Activated T-cell treated with anti-CD3 and anti-CD28 coated beads, Interleukin-2, amount 50 U/mL, for 4 hours (primary cell): ENCODE results near the gene AGPAT3. TPM values are rescaled to one million over a fixed set of nuclear protein-coding genes. Genes with fewer than 3 reads are reported as not detected.
A peak's percentile ranks its signal among the peaks of the same experiment; 100 is the strongest.

Experiments
- ATAC-seq, 2 donors: fragments of 200-7000 bp; cut with Tn5 transposase; one replicate each; pipeline ENCODE4 v1.10.0; 2021
- DNase-seq: peaks from one replicate; pipeline ENCODE4 v3.0.0-alpha.2; 2020
- H3K27me3 Mint-ChIP-seq: one replicate; pipeline ENCODE4 v1.8.0; 2021; ENCODE audit warnings: low read depth, mixed read lengths
- H3K36me3 Mint-ChIP-seq: one replicate; pipeline ENCODE4 v1.8.0; 2022; ENCODE audit warnings: mixed read lengths; ENCODE audit not compliant: insufficient read depth
- H3K4me1 Mint-ChIP-seq: one replicate; pipeline ENCODE4 v1.8.0; 2021; ENCODE audit warnings: low read depth, mixed read lengths
- H3K4me3 Mint-ChIP-seq: one replicate; pipeline ENCODE4 v1.8.0; 2021; ENCODE audit warnings: mild to moderate bottlenecking, moderate library complexity, mixed read lengths
- H3K9me3 Mint-ChIP-seq: one replicate; pipeline ENCODE4 v1.8.0; 2021; ENCODE audit warnings: mixed read lengths
- total RNA-seq, 3 donors: library from RNA; stranded (reverse); gene quantifications; one replicate each; pipeline ENCODE4 v1.2.1, GENCODE V29; 2021

Gene AGPAT3
- total RNA-seq, 3 donors from 2014 or later, result 97.4 to 122 (median 117) TPM

DNA sequence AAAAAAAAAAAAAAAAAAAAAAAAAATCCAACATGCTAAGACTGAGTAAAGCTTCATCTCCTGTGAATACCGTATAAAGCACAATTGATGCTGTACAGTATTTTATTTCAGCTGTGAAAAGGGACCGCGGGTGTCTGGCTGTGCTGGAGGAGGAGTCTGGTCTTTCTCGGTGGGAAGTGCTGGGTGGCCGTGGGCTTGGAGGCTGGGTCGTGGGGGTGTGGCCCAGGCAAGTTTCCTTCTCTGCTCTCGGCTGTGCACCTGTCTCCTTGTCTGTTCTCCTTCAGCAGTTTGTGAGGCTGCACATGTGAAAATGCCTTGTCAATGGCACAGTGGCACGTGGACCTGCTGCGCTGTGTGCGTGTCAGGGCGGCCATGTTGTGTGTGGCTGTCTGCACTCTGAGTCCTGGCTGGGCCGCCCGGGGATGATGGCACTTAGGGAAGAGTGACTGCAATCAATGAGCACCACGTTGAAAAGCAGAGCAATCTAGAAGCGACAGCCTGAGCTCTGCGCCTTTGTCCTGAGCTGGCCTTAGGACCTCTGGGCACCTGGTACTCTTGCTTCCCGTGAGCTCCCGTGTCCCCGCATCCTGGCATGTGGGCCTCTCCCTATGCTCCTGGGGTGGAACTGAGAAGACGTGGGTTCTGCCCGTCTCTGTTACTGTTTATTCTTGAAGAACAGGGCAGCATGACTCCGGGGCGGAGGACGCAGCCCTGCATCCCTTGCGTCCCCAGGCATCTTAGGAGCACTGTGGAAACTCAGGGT is 14.5 kb downstream of the AGPAT3 start:
- DNase-seq, result no peak
- ATAC-seq, result no peak
- Mint-ChIP-seq H3K4me1 (peaks cover 58% of the 10 kb centered on the region), H3K27me3 (no peaks in the 10 kb centered on the region), H3K9me3 (no peaks in the 10 kb centered on the region), H3K4me3 (no peak overlapping the region), H3K36me3 (peaks cover 25% of the 10 kb centered on the region)

DNA sequence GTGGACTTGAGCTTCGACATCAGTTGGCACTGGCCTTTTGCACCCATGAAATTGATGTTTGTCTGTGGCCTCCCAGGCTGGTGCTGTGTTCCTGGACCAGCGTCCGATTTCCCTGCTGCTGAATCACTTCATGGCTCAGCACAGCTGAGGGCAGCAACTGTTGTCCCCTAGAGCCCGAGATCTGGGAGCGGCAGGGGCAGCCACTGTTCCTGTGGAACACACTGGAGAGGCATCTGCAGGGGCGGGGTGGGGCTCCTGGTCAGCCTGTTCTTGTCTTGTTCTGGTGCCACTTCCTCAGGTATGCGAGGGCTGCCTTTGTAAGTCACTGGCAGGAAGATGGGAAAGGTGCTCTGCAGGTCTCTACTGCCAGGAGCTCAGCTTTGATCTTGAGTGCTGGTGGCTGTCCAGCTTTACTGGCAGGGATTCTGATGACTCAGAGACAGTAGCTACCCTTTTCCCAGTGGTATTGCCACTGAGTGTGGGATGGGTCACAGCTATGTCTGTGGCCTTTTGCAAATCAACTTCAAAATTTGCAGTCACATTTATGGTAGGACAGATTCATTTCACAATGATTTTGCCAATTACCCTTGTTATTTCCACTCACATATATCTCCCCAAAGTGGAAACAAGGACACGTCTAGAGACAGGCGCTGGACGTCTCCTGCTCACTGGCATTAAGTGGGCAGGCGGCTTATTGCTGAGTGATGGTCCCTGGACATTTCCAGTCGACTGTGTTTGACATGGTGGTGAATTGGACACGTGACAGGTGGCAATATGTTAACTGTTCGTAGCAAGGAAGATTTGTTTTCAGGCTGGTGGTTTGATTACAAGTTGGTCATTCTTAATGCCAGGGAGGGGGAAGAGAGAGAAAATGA is 15.3 kb downstream of the AGPAT3 start:
- Mint-ChIP-seq H3K4me3 (no peak overlapping the region), H3K9me3 (no peaks in the 10 kb centered on the region), H3K36me3 (peaks cover 21% of the 10 kb centered on the region), H3K4me1 (peaks cover 60% of the 10 kb centered on the region), H3K27me3 (no peaks in the 10 kb centered on the region)
- DNase-seq (no peak), ATAC-seq (no peak)

DNA sequence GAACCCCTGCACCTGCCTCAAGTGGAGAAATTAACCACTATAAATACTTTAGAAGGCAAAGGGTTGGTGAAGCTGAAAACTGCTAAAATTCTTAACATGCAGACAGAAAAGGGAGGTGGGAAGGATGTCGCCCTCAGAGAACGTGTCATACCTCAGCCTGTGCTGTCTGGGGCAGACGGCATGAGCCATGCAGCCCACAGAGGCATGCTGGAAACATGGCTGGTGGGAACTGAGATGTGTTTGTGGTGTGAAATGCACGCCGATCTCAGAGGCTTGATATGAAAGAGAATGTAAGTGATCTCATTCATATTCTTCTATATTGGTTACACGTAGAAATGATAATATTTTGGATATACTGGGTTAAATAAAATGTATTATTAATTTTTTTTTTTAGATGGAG is 16.3 kb downstream of the AGPAT3 start:
- Mint-ChIP-seq H3K4me3 (no peak overlapping the region), H3K27me3 (no peaks in the 10 kb centered on the region)
- ATAC-seq, result peak; percentile 85

DNA sequence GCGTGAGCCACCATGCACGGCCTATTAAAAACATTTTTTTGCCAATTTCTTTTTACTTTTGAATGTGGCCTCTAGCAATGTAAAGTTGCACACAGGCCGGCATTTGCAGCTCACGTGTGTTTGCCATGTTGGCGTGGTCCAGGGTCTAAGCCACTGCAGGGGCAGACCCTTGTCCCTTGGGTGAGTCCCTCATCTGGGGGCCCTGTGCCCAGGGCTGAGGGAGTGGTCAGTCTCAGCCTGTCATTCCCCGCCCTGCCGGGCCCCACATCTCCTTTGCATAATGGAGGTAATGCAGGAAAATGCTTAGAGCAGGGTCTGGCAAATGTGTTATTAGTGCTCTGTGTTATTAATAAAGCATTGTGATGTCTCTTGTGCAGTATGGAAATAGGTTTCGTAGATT is 16.9 kb downstream of the AGPAT3 start:
- H3K4me1 Mint-ChIP-seq, result peaks cover 65% of the 10 kb centered on the region
- DNase-seq (no peak), ATAC-seq (no peak)
- no peaks in the 10 kb centered on the region for H3K27me3 Mint-ChIP-seq
- H3K9me3 Mint-ChIP-seq, result no peaks in the 10 kb centered on the region
- peaks cover 18% of the 10 kb centered on the region for H3K36me3 Mint-ChIP-seq
- no peak overlapping the region for H3K4me3 Mint-ChIP-seq

More for the DNA sequence above, 16.3 kb downstream of the AGPAT3 start:
- no peaks in the 10 kb centered on the region for H3K9me3 Mint-ChIP-seq
- peaks cover 60% of the 10 kb centered on the region for H3K4me1 Mint-ChIP-seq
- H3K36me3 Mint-ChIP-seq, result peaks cover 17% of the 10 kb centered on the region
- DNase-seq, result peak; percentile 20

DNA sequence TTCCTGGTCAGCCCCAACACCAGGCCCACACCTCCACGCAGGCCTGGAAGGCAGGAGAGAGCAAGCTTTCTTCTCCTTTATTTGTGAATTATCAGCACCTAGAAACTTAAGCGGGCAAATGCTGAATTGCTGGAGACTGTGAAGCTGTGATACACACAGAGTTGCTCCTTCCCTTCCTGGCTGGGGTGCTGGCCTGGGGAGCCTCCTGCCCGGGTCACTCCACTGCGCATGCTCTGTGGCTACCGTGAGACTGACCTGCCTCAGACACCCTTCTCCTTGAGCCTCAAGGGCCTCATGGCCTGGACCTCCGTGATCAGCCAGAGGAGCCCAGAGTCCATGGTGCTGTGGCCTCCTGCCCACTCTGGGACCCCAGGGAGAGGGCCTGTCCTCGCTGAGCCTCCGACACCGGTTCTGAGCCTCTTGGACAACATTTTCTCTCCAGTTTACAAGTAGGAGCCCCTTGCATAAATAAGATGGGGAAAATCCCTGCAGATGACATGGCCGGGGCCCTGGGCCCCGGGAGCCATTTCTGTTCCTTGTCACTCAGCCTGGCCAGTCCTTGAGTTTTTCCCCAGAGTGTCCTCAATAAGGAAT is 18.0 kb downstream of the AGPAT3 start:
- Mint-ChIP-seq H3K36me3 (peaks cover 16% of the 10 kb centered on the region), H3K4me3 (no peak overlapping the region), H3K9me3 (no peaks in the 10 kb centered on the region), H3K4me1 (peaks cover 68% of the 10 kb centered on the region), H3K27me3 (no peaks in the 10 kb centered on the region)
- DNase-seq (no peak), ATAC-seq (no peak)

DNA sequence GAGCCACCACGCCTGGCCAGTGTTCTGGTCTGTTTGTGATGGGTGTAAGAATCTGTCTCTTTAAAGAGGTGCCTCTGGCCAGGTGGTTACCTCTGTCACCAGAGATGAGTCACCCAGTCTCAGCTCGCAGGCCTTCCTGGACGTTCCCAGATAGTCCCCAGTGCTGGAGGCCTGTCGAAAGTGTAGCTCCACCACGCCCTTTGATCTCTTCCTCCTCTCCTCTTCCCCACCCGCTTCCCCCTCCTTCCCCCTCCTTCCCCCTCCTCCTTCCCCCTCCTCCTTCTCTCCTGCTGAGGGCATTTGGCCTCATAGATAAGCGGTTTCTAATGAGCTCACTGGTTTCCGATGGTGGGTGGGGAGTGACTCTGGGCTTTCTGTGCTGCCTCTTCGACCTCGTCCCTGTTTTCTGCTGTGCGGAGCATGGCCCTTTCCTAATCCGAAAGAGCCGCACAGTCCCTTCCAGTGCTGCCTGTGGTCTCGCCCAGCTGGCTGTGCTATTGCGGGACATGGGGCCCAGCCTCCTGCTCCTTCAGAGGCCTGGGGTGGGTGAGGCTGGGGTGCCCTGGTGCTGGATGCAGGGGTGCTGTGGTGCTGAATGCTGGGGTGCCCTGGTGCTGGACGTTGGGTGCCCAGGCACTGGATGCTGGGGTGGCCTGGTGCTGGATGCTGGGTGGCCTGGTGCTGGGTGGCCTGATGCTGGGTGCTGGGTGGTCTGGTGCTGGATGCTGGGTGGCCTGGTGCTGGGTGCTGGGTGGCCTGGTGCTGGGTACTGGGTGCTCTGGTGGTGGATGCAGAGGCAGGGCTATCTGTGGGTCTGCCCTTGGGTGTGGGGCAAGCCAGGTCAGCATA is 19.2 kb downstream of the AGPAT3 start:
- Mint-ChIP-seq H3K36me3 (peaks cover 11% of the 10 kb centered on the region), H3K4me3 (peak overlapping the region; percentile 31), H3K9me3 (no peaks in the 10 kb centered on the region), H3K27me3 (no peaks in the 10 kb centered on the region), H3K4me1 (peaks cover 68% of the 10 kb centered on the region)
- peak; percentile 45 to 65 for ATAC-seq
- DNase-seq, result no peak

DNA sequence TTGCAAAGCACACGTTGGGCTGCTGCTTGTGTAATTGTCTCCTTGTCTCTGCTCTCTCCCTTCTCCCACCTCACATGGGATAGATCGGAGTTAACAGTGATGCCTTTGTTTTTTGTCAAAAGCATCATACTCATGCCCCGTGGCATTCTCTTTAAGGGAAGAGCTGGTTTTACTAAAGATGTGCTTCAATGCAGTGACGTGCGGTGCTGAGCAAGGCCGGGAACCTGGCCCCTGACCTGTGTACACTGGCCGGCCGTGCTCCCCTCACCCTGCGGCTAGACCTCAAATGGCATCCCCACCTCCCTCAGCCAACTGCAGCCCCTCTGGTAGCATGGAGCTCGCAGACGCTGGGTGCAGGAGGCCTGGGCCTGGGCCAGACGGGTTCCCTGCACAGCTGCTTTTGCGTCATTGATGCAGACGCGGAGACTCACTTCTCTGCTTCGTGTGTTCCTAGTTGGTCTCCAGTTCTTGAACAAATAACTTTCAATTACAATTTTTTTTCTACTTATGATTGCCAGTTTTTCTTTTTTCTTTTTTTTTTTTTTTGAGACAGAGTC is 19.9 kb downstream of the AGPAT3 start:
- Mint-ChIP-seq H3K4me1 (peaks cover 68% of the 10 kb centered on the region), H3K27me3 (no peaks in the 10 kb centered on the region), H3K9me3 (no peaks in the 10 kb centered on the region), H3K36me3 (peaks cover 14% of the 10 kb centered on the region), H3K4me3 (no peak overlapping the region)
- ATAC-seq, result no peak
- DNase-seq, result no peak

DNA sequence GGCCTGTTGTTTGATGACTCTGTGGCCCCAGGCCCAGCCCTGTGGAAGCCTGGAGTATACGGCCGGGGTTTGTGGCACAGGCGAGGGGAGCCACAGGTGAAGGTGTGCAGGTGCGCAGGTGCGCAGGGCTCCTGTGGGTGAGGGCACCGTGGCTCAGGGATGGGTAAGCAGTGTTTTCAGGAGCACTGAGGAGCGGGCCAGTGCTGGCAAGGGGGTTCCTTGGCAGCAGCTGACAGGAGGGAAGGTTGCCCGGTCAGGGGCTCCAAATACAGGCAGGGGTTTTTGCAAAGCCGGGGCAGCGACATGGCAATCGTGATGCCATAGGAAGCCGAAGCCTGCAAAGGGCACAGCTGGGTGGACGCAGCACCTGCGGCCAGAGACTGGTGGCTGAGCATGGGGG is 20.7 kb downstream of the AGPAT3 start:
- Mint-ChIP-seq H3K4me1 (peaks cover 63% of the 10 kb centered on the region), H3K36me3 (peaks cover 15% of the 10 kb centered on the region), H3K9me3 (no peaks in the 10 kb centered on the region), H3K27me3 (no peaks in the 10 kb centered on the region), H3K4me3 (no peak overlapping the region)
- ATAC-seq, result no peak
- no peak for DNase-seq

DNA sequence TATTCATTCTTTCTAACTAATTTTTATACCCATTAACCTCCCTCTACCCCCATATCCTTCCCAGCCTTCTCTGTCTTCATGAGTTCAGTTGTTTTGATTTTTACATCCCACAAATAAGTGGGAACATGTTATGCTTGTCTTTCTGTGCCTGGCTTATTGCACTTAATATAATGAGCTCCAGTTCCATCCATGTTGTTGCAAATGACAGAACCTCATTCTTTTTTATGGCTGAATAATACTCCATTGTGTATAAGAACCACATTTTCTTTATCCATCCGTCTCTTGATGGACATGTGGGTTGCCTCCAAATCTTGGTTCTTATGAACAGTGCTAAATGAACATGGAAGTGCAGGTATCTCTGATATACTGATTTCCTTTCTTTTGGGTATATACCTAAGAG is 21.5 kb downstream of the AGPAT3 start:
- no peaks in the 10 kb centered on the region for H3K9me3 Mint-ChIP-seq
- ATAC-seq (no peak), DNase-seq (no peak)
- peaks cover 56% of the 10 kb centered on the region for H3K4me1 Mint-ChIP-seq
- no peak overlapping the region for H3K4me3 Mint-ChIP-seq
- no peaks in the 10 kb centered on the region for H3K27me3 Mint-ChIP-seq
- peaks cover 14% of the 10 kb centered on the region for H3K36me3 Mint-ChIP-seq

DNA sequence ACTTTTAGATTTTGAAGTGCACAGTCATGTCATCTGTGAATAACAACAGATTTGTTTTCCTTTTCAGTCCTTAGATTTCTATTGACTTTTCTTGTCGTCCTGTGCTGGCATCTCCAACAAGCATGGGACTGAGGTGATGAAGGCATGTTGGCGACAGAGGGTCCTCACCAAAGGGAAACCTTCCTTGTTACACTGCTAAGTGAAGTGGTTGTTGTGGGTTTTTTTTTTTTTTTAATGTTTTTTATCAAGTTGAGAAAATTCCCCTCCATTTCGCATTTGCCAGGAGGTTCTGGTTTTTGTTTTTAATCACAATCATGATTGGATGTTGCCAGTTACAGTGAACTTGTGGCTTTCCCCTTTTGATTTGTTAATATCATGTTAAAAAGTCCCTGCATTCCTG is 24.0 kb downstream of the AGPAT3 start:
- H3K27me3 Mint-ChIP-seq, result no peaks in the 10 kb centered on the region
- no peak overlapping the region for H3K4me3 Mint-ChIP-seq
- H3K4me1 Mint-ChIP-seq, result peaks cover 54% of the 10 kb centered on the region
- DNase-seq (no peak), ATAC-seq (no peak)
- no peaks in the 10 kb centered on the region for H3K9me3 Mint-ChIP-seq
- peaks cover 17% of the 10 kb centered on the region for H3K36me3 Mint-ChIP-seq

DNA sequence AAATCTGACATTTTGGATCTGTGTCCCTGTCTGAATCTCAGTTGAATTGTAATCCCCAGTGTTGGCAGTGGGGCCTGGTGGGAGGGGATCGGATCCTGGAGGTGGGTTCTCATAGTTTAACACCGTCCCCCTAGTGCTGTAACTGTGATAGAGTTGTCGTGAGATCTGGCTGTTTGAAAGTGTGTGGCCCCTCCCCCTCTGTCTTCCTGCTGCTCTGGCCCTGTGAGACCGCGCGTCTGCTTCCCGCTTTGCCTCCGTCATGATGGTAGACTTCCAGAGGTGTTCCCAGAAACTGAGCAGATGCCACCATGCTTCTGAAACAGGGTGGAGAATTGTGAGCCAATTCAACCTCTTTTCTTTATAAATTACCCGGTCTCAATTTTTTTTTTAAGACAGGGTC is 25.0 kb downstream of the AGPAT3 start:
- Mint-ChIP-seq H3K36me3 (peaks cover 17% of the 10 kb centered on the region), H3K9me3 (no peaks in the 10 kb centered on the region), H3K4me1 (peaks cover 55% of the 10 kb centered on the region), H3K27me3 (no peaks in the 10 kb centered on the region), H3K4me3 (no peak overlapping the region)
- DNase-seq (no peak), ATAC-seq (no peak)

DNA sequence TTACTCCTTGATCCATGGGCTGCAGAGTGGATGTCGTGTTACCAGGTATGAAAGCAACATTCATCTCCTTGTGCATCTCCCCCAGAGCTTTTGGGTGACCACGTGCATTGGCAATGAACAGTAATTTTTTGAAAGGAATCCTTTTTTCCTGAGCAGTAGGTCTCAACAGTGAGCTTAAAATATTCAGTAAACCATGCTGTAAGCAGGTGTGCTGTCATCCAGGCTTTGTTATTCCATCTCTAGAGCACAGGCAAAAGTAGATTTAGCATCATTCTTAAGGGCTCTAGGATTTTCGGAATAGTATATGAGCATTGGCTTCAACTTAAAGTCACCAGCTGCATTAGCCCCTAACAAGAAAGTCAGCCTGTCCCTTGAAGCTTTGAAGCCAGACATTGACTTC is 27.3 kb downstream of the AGPAT3 start:
- Mint-ChIP-seq H3K4me3 (no peak overlapping the region), H3K4me1 (peaks cover 51% of the 10 kb centered on the region), H3K36me3 (peaks cover 15% of the 10 kb centered on the region), H3K9me3 (no peaks in the 10 kb centered on the region), H3K27me3 (no peaks in the 10 kb centered on the region)
- ATAC-seq (no peak), DNase-seq (no peak)

DNA sequence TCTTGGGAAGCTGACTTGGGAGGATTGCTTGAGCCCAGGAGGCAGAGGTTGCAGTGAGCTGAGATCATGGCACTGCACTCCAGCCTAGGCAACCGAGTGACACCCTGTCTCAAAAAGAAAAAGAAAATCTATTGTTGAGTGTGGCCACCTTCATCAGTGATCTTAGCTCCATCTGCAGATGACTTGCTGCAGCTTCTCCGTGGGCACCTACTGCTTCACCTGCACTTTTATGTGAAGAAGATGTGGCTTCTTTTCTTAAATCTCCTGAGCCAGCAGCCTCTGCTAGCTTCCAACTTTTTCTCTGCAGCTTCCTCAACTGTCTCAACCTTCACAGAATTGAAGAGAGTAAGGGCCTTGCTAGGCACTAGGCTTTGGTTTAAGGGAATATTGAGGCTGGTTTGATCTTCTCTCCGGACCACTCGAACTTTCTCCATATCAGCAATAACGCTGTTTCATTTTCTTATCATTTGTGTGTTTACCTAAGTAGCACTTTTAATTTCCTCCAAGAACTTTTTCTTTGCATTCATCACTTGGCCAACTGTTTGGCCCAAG is 28.0 kb downstream of the AGPAT3 start:
- H3K4me1 Mint-ChIP-seq, result peaks cover 48% of the 10 kb centered on the region
- H3K9me3 Mint-ChIP-seq, result no peaks in the 10 kb centered on the region
- DNase-seq, result no peak
- no peaks in the 10 kb centered on the region for H3K27me3 Mint-ChIP-seq
- H3K36me3 Mint-ChIP-seq, result peaks cover 17% of the 10 kb centered on the region
- ATAC-seq, result peak; percentile 3 to 12
- H3K4me3 Mint-ChIP-seq, result peak overlapping the region; percentile 73
